HG02623 (cell line): ENCODE results near the gene OR8D1.

Experiments used
- ATAC-seq: cut with Tn5 transposase; IDR thresholded peaks from one replicate; pipeline ENCODE4 v1.9.1; 2021; ENCODE audit warnings: moderate library complexity; ENCODE audit not compliant: unreplicated experiment

The OR8D1 gene

GRCh38 chr11:124313849-124314248, at the start of gene OR8D1:
Gene OR8D1 (minus strand): TSS chr11:124313949. CDS start chr11:124310766, 3,183 bp downstream.
- ATAC-seq: no peak

DNA sequence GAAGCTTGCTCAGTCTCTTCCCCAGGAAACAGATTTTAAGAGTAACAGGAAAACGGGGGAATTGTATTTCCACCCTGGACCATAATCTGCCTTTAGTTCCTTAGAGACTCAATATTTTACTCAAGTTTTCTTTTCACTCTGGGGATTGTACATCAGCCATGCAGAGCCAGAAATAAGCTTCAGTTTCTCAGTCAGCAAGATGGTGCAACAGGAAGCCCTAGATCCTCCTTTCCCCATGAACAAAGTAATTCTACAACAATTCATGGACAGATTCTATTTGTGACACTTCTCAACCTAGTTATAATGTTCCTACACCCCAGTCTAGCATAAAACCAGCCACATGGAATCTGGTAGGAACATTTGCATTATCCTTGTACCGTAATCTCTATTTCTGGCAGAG, 45.8 kb upstream of the OR8D1 start:
- no peak for ATAC-seq

GRCh38 chr11:124346311-124346955, 32.7 kb upstream of the OR8D1 start:
- no peak for ATAC-seq

- no peak for ATAC-seq
Measured at GRCh38 chr11:124344346-124344745, 30.6 kb upstream of the OR8D1 start.

DNA sequence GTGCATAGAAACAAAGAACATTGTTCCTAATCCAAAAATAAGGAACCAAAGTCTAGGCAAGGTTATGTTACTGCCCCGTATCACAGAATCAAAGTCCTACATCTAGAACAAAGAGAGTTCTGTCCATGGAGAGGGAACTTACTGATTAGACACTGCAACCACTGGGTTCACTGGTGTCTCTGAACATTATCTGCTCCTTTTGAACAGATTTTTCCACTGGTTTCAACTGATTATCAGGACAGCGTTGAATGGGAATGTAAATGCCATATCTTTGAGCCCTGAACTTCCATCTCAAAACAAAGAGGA, 26.3 kb upstream of the OR8D1 start:
- no peak for ATAC-seq

DNA sequence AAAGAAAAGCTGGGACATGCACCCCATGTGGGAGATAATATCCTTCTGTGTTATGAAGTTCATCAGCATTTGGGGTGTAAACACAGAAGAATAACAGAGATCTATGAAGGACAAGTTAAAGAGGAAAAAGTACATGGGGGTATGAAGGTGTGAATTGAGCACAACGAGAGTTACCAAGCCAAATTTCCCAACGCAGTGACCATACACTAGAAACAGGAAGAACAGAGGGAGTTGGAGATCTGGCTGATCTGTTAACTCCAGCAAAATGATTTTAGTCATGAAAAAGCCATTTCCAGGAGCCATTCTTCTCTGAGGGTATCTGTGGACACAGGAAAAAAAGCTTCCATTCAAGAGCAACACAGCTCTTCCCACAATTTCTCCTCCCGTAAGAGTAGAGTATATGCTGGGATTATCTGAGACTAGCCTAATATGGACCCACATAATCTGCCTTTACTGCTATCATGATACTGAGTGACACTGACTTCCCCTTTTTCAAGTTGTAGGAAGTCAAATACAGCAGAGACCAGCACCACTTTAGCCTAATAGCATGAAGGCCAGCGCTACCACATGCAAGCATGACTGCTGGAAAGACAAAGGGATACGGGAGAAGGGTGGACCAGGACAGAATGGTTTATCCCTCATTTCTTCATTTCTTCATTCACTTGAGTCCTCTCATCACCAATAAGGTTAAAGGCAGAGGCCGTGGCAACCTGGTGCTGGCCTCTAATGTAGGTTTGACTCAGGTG, 25.8 kb upstream of the OR8D1 start:
- no peak for ATAC-seq

GRCh38 chr11:124331873-124332272, 18.1 kb upstream of the OR8D1 start:
- no peak for ATAC-seq

GRCh38 chr11:124329787-124330478, 16.2 kb upstream of the OR8D1 start:
- peak; percentile 88 for ATAC-seq

GRCh38 chr11:124327775-124328174, 14.0 kb upstream of the OR8D1 start:
- no peak for ATAC-seq

- ATAC-seq: no peak
Measured at GRCh38 chr11:124322356-124322755, 8.6 kb upstream of the OR8D1 start.

- ATAC-seq: no peak
Measured at GRCh38 chr11:124320097-124320496, 6.3 kb upstream of the OR8D1 start, which contains the start of gene OR8D2. Gene OR8D2 (minus strand): TSS chr11:124320197. CDS start chr11:124320197, 0 bp downstream.

GRCh38 chr11:124315052-124315451, 1.3 kb upstream of the OR8D1 start:
- ATAC-seq: no peak

- no peak for ATAC-seq
Measured at GRCh38 chr11:124313131-124313530, 618 bp downstream of the OR8D1 start.

DNA sequence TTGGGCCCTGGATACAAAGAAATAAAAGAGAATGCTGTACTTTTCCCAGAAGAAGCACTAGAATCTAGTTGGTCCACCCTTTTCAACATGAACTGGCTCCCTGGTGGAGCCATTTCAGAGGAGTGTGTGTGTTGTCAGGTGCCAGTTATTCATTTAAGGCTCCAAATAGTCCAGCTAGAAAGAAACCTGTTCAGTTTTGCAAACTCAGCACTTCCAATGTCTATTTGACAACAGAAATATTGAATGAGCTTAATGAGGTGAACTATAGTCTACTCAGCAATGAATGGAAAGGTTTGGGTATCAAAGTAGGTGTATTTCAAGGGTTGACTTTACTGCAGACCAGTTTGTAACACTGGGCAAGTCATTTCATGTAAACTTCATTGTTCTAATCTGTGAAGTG, 2.1 kb downstream of the OR8D1 start:
- no peak for ATAC-seq

DNA sequence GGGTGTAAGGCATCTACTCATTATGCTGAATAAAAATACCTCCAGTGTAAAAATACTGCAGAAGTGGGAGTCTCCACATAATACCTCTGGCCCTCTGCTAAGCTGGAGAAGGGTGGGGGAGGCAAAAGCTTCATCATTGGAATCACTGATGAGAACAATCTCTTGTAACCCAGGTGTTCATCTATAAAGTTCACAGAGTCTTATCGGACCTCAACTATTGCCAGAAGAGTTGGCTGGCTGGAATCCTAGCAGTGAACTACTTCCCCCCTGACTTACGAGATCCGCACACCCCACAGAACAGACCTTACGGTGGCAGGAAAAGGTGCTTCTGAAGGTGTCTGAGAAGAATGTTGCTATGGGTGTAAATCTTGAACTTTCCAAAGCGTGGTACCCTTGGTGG, 2.5 kb downstream of the OR8D1 start:
- ATAC-seq: no peak

DNA sequence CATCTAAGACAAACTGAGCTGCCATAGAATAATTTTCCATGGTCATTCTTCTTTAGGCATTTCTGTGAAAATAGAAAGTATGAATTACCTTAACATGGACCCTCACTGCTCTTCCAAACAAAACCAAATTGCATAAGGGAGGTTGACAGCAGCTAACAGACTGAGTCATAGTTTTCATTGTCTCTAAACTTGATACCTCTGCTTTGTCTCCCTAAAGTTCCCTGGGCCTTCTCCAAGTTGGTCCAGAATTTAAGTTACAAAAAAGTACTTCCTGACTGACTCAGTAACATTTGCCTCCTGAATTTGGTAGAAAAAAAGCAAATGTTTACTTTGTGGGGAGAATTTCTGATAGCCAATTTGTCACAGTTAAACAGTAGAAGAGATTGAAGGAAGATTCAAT, 3.0 kb downstream of the OR8D1 start:
- ATAC-seq: no peak

DNA sequence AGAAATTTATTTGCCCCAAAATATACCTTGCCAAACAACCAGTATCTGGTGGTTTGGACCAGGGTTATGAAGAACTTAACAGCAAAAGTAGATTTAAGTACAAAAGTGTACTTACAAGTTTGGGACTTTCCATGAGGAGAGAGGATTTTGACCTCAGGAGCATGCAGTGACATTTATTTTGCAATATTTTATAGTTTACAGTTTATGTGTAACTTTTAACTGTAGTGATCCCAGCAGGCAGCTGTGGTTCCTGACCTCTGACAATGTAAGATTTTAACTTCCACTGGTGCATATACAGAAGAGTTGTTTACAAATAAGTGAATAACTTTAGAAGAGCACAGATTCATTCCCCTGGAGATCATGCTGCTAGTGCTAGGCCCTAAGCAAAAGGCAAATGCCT, 6.7 kb downstream of the OR8D1 start:
- no peak for ATAC-seq

- no peak for ATAC-seq
Measured at GRCh38 chr11:124302347-124303125, 11.2 kb downstream of the OR8D1 start.

- no peak for ATAC-seq
Measured at GRCh38 chr11:124301548-124301947, 12.2 kb downstream of the OR8D1 start.

DNA sequence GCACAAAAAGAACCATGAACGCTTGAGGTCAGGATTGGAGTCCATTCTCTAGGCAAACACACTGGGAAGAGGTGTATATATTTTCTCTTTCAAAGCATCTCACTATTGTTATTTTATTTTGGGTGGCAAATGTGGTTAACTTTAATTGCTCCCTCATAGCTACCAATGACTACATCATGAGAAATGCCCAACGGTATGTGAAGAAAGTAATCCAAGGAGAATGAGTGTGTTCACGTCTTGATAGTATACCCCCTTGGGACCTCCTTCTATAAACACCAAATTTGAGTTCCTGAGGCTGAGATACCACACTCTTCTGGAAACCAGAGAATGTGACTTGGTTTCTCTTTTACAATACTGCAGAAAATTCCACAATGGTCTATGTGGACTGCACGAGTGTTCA, 15.8 kb downstream of the OR8D1 start:
- no peak for ATAC-seq

DNA sequence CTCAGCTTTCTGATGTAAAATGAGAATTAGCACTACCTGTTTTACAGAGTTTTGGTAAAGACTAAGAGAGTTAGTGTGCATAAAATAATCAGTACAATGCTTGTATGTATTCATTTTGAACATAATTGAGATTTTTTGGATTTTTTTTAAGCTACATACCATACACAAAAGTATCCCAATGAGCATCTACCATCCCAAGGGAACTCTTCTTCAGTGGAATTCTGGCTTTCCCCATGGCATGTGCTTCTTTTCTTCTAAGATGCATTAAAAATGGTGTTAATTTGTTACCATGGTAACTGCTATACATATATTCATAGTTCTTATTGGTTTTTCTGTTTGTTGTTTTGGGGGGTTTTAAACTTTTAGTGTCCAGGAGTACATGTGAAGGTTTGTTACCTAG, 17.7 kb downstream of the OR8D1 start:
- ATAC-seq: no peak
